ENCODE results near the gene ATG9A. TPM values are rescaled to one million over a fixed set of nuclear protein-coding genes. Genes with fewer than 3 reads are reported as not detected.
A peak's percentile ranks its signal among the peaks of the same experiment; 100 is the strongest.

The ATG9A gene
- total RNA-seq, 4 donors from 2014 or later: 39.8 to 82.6 (median 47.0) TPM

GRCh38 chr2:219182331-219183150, 46.9 kb downstream of the ATG9A start:
- no peaks in the 10 kb centered on the region for H3K27me3 ChIP-seq
- no peaks in the 10 kb centered on the region for H3K9me3 ChIP-seq
- peaks cover 0 to 67% of the 10 kb centered on the region in 2 donors for H3K36me3 ChIP-seq
- 86 to 100% methylated on average over 1 to 2 of the region's 8 CpGs for WGBS, 2 donors (ENCODE audit: low coverage in 1 of 2)
- H3K4me1 ChIP-seq: peaks cover 0 to 28% (median 15%) of the 10 kb centered on the region in 3 donors
- no peak overlapping the region for H3K27ac ChIP-seq
- ATAC-seq: no peak
- TF ChIP-seq POLR2AphosphoS5 (IDR thresholded peaks at IDR 0.05): no peak
- TF ChIP-seq EP300 (IDR thresholded peaks at IDR 0.05): no peak
- TF ChIP-seq, protein P1, sequence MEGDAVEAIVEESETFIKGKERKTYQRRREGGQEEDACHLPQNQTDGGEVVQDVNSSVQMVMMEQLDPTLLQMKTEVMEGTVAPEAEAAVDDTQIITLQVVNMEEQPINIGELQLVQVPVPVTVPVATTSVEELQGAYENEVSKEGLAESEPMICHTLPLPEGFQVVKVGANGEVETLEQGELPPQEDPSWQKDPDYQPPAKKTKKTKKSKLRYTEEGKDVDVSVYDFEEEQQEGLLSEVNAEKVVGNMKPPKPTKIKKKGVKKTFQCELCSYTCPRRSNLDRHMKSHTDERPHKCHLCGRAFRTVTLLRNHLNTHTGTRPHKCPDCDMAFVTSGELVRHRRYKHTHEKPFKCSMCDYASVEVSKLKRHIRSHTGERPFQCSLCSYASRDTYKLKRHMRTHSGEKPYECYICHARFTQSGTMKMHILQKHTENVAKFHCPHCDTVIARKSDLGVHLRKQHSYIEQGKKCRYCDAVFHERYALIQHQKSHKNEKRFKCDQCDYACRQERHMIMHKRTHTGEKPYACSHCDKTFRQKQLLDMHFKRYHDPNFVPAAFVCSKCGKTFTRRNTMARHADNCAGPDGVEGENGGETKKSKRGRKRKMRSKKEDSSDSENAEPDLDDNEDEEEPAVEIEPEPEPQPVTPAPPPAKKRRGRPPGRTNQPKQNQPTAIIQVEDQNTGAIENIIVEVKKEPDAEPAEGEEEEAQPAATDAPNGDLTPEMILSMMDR (IDR thresholded peaks at IDR 0.05): no peak
- no peak for TF ChIP-seq POLR2A (IDR thresholded peaks at IDR 0.05)
- no peak overlapping the region for H3K4me3 ChIP-seq

- Histone ChIP-seq H3K4me3 (no peak overlapping the region), H3K27me3 (no peaks in the 10 kb centered on the region), H3K36me3 (peaks cover 0 to 67% of the 10 kb centered on the region in 2 donors), H3K27ac (no peak overlapping the region), H3K4me1 (peaks cover 0 to 31% (median 15%) of the 10 kb centered on the region in 3 donors), H3K9me3 (no peaks in the 10 kb centered on the region)
- WGBS, 2 donors (ENCODE audit: low coverage in 1 of 2): 93% methylated on average over 5 of the region's 6 CpGs; no CpG with 5 or more reads in 1 of the 2 donors
- ATAC-seq: no peak
- TF ChIP-seq, protein P1 (IDR thresholded peaks at IDR 0.05): no peak
- TF ChIP-seq POLR2A (IDR thresholded peaks at IDR 0.05): no peak
- no peak for TF ChIP-seq POLR2AphosphoS5 (IDR thresholded peaks at IDR 0.05)
- no peak for TF ChIP-seq EP300 (IDR thresholded peaks at IDR 0.05)
Observed at GRCh38 chr2:219181531-219181930, 47.9 kb downstream of the ATG9A start.

DNA sequence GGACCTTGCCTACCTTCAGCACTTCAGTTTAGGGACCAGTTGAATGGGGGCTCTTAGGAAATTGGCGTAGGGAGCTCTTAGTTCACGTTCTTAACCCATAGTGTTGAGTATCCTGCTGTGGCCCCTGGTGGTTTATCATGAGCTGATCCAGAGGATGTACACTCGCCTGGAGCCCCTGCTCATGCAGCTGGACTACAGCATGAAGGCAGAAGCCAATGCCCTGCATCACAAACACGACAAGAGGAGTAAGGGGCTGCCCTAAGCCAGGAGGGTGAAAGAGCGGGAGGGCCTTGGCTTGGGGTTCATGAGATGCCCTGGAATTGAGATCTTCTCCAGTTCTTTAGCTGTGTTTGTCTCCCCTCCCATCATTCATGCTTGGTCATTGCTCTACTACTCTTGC, 48.5 kb downstream of the ATG9A start:
- Histone ChIP-seq H3K4me1 (peaks cover 0 to 35% (median 15%) of the 10 kb centered on the region in 3 donors), H3K27ac (no peak overlapping the region), H3K9me3 (no peaks in the 10 kb centered on the region), H3K36me3 (peaks cover 0 to 64% of the 10 kb centered on the region in 2 donors), H3K27me3 (no peaks in the 10 kb centered on the region), H3K4me3 (no peak overlapping the region)
- ATAC-seq: no peak
- WGBS, 2 donors (ENCODE audit: low coverage in 1 of 2): 100% methylated on average over 1 of the region's 5 CpGs
- TF ChIP-seq EP300 (IDR thresholded peaks at IDR 0.05): no peak
- no peak for TF ChIP-seq POLR2AphosphoS5 (IDR thresholded peaks at IDR 0.05)

GRCh38 chr2:219179601-219180465, 49.6 kb downstream of the ATG9A start:
- Histone ChIP-seq H3K36me3 (peaks cover 0 to 56% of the 10 kb centered on the region in 2 donors), H3K4me3 (peak overlapping the region in 1 of 2 donors; percentile 99), H3K27me3 (no peaks in the 10 kb centered on the region), H3K4me1 (peaks cover 0 to 46% (median 25%) of the 10 kb centered on the region in 3 donors), H3K27ac (no peak overlapping the region), H3K9me3 (no peaks in the 10 kb centered on the region)
- no peak for TF ChIP-seq POLR2A (IDR thresholded peaks at IDR 0.05)
- TF ChIP-seq, protein P1 (IDR thresholded peaks at IDR 0.05): no peak
- TF ChIP-seq EP300 (IDR thresholded peaks at IDR 0.05): no peak
- TF ChIP-seq POLR2AphosphoS5 (IDR thresholded peaks at IDR 0.05): no peak
- 97 to 100% methylated on average over 2 to 5 of the region's 9 CpGs for WGBS, 2 donors (ENCODE audit: low coverage in 1 of 2)
- no peak for ATAC-seq

Data from gastroesophageal sphincter (tissue), 4 donors.